Measurements from ENCODE around the gene RNF141.

DNA sequence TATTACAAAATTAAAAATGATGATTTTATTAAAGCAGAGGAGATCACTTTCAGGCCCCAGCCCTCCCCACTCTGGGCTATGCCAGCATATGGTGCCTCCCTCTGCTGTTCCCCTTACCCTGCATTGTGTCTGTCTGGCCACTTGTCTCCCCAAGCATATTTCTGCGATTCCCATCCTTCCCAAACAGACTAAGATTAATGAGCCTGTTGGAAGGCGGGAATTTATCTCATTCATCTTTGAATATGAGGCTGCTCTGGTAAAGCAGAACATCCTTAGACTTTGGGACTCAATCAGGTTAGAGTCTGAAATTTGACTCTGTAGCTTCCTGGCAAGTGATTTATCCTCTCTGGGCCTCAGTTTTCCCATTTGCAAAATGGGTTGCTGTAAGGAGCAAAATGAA, 60.2 kb downstream of the RNF141 start:
- no peak for TF ChIP-seq EZH2 (IDR thresholded peaks at IDR 0.05; ENCODE audit: insufficient read depth, low read length)
- TF ChIP-seq, protein P1, sequence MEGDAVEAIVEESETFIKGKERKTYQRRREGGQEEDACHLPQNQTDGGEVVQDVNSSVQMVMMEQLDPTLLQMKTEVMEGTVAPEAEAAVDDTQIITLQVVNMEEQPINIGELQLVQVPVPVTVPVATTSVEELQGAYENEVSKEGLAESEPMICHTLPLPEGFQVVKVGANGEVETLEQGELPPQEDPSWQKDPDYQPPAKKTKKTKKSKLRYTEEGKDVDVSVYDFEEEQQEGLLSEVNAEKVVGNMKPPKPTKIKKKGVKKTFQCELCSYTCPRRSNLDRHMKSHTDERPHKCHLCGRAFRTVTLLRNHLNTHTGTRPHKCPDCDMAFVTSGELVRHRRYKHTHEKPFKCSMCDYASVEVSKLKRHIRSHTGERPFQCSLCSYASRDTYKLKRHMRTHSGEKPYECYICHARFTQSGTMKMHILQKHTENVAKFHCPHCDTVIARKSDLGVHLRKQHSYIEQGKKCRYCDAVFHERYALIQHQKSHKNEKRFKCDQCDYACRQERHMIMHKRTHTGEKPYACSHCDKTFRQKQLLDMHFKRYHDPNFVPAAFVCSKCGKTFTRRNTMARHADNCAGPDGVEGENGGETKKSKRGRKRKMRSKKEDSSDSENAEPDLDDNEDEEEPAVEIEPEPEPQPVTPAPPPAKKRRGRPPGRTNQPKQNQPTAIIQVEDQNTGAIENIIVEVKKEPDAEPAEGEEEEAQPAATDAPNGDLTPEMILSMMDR (IDR thresholded peaks at IDR 0.05; ENCODE audit: insufficient read depth, low read depth, low read length), result no peak
